Stimulated activated CD8-positive, alpha-beta memory T cell treated with anti-CD3 and anti-CD28 coated beads, Interleukin-15, amount 100 ng/mL, for 24 hours (primary cell): ENCODE results near the gene STK32B.

Source experiments
- DNase-seq: peaks from one replicate; pipeline ENCODE4 v3.0.0-alpha.2; 2020; ENCODE audit warnings: low read depth

The STK32B gene

DNA sequence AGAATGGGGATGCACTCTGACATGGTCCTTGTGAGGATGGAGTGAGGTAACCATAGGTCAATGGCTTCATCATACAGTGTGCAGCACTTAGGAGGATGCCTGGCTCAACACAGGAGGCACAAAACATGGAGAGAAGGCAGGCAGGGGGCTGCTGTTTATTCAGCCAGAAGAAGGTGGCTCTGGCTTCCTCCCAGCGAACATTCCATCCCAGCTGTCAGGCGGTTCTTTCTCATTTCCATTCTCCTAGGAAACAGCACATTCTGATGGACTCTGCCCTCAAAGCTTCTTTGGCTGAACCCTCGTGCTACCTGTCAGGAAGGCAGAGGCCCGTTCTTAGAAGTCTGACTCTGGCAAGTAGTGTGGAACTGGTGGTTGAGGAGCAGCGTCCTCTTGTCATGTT, 18.6 kb downstream of the STK32B start:
- DNase-seq = no peak

DNA sequence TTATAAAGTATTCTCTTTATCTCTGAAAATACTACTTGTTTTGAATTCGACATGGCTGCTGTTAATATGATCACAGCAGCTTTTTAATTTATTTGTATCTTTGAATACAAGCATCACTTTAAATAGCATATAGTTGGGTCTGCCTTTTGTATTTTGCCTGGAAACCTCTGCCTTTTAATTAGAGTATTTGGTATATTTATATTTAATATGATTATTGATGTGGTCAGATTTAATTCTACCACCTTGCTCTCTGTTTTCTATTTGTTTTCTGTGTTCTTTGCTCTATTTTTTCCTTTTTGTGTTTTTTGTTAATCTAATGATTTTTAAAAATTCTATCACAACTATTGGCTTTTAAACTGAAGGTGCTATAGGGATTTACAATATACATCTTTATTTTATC, 21.7 kb downstream of the STK32B start:
- no peak for DNase-seq

DNA sequence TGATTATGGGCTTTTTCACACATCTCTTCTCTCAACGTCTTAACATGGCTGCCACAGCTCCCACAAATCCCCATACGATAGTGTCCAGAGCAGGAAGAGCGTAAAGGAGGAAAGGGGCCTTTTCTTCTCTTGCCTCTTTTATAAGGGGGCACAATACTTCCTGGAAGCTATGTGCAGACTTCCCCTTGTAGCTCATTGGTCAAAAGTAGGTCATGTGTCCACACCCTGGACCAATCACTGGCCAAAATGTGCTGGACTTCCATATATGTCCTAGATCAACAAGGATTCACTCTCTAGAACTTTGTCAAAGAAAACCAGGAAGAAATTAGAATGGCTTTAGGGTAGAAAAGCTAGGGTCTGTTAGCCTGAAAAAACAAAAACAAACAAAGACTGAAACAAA, 26.7 kb downstream of the STK32B start:
- DNase-seq = no peak

DNA sequence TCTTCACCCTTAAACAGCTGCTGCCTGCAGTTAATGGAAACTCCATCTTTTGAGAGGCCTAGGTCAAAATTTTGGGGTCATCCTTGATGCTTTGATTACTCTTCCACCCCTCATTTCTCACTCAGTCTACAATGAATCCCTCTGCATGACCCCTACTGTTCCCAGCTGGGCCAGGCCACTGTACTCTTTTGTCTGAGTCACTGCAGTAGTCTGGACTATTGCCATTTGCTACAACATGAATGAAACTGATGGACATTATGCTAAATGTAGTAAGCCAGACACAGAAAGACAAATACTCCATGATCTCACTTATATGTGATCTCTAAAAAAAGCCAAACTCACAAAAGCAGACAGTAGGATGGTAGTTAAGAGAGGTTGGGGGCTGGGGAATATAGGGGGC, 28.3 kb downstream of the STK32B start:
- DNase-seq = no peak

DNA sequence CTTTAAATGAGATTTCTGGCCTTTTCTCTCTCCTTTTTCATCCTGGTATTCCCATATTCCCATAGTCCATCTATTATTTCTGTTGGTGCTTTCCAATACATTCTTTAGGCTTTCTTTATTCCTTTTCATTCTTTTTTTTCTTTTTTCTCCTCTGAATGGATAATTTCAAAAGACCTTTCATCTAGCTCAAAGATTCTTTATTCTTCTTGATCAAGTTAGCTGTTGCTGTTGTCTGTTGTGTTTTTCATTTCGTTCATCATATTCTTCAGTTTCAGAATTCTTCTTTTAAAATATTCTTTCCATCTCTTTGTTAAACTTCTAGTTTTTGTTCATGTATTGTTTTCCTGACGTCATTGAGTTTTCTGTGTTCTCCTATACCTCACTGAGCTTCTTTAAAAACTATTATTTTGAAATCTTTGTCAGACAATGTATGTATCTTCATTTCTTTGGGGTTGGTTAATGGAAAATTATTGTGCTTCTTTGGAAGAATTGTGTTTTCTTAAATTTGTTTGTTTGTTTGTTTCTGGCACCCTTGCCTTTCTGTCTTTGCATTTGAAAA, 30.2 kb downstream of the STK32B start:
- DNase-seq = no peak

DNA sequence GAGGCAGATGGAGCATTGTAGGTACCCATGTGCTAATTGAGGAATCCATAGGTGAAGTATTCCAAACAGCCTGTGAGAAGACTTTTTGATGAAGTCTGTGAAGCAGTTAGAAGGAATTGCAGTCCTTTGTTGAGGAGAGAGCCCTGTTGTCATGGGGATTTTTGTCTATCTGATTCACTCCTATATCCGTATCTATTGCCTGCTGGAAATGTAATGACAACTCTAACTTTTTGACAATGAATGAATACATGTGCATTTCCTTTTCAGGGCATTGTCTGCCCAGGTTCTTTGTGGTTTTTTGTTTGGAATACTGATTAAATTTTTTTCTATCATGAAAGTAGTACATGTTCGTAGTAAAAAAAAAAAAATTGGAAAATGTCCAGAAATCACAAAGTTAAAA, 31.1 kb downstream of the STK32B start:
- DNase-seq = no peak

DNA sequence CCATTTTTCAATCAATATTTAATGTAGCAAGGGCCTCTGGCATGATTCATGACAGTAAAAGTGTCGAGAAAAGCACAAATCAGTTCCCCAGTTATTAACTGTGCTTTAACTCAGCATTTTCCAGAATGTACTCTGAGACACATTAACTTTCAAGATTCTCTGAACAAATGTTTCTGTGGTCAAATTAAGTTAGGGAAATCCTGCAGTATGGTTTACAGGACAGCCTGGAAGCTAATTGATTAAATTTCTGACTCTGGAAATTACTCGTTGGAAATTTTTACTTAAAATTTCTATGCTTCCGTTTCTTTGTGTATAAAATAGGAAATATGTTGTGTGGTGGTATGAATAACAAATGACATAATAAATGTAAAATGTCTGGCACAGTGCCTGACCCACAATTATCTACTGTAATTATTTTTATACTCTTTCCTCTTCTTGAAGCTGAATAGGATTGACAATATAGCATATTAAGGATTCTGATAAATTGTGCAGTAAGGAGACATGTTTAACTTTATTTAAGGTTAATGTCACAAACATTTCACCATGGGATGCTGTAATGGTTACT, 33.7 kb downstream of the STK32B start:
- no peak for DNase-seq

DNA sequence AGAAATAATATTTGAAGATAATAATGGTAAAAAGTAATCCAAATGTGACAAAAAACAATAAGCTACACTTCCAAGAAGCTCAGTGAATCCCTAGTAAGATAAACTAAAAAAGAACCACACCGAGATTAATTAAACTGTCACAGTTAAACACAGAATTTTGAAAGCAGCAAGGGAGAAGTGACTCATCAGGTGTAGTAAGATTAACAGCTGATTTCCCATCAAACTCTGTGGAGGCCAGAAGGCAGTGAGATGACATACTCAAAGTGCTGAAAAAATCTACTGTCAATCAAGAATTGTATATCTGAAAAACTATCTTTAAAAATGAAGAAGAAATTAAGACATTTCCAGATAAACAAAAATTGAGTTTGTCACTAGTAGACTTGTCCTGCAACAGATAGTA, 35.3 kb downstream of the STK32B start:
- DNase-seq = no peak

DNA sequence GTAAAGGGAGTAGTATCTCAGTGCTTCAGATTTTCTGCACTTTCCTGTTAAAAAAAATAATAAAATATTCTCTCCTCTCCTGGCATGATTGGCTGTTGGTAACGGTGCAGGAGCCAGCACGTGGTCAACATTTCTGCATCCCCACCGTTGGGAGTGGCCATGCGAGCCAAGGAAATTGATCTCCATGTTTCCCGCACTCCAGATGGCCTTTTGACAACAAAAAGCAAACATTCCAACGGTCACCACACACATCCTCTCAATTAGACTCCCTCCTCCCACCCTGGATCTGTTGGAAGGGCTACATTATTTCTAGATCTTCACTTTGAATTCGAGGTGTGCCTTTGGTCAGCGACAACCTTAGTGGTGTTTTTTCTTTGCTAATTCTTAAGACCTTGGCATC, 45.0 kb downstream of the STK32B start:
- DNase-seq = no peak

DNA sequence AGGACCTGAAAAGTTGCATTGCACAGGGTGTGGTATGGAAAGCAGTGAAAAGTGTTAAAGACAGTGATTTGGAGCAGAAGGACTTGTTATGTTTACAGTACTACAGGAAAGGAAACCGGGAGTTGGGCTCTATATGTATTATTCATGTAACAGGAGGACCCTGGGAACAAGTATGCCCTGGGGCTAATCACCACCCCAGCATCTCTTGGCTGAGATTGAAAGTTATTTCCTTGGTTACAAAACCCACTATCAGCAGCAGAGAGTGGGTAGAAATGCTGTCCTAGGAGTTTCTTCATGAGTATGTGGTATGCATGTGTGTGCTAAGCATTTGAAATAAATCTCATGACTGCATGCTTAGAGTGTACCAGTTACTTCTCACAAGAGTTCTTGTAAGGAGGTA, 46.9 kb downstream of the STK32B start:
- DNase-seq = no peak

DNA sequence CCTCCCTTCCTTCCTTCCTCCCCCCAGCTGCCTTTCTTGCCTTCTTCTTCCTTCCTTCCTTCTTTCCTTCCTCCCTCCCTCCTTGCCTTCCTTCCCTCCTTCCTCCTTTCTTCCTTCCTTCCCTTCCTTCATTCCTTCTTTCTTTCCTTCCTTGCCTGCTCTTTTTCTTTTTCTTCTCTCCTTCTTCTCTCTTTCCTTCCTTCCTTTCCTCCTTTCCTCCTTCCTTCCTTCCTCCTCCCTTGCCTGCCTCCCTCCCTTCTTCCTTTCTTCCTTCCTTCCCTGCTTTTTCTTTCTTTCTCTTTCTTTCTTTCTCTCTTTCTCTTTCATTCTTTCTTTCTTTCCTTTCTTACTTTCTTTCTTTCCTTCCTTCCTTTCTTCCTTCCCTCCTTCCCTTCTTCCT, 49.1 kb downstream of the STK32B start:
- DNase-seq = no peak

DNA sequence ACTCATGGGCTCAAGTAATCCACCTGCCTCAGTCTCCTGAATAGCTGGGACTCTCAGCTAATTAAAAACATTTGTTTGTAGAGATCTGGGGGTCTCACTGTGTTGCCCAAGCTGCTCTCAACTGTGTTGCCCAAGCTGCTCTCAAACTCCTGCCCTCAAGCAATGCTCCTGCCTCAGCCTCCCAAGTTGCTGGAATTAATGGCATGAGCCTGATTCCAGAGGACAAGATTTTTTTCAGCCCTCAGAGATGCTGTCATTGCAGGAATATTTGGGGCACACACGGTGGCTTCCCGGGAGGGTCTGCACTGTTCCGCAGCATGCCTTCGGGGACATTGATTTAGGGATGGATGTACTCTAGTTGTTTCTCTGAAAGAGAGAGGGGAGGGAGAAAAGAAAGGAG, 49.7 kb downstream of the STK32B start:
- DNase-seq = no peak

DNA sequence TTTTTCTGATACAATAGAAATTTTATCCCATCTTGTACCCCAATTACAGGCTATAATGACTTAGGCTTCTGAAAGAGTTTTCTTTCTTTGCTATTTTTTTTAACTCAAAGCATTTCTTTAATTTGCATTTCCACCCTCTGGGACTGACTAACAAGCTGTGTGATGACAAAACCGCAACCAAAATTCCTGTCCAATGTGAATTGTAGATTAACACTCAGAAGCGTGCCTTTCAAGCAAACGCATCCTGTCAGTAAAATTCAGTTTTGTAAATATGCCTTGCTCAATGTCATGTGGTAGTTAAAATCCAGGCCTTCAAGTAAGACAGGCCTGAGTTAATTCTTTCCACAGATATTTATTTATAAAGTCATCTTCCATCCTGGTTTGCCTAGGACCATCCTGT, 50.3 kb downstream of the STK32B start:
- DNase-seq = no peak

DNA sequence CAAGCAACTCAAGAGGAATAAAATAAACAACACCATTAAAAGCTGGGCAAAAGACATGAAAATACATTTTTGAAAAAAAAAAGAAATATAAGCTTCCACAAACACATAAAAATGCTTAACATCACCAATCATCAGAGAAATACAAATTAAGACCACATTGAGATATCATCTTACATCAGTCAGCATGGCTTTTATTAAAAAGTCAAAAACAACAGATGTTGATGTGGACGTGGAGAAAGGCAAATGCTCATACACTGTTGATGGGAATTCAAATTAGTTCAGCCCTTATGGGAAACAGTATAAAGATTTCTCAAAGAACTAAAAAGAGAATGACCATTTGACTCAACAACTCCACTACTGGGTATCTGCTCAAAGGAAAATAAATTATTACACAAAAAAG, 59.6 kb downstream of the STK32B start:
- DNase-seq = no peak

DNA sequence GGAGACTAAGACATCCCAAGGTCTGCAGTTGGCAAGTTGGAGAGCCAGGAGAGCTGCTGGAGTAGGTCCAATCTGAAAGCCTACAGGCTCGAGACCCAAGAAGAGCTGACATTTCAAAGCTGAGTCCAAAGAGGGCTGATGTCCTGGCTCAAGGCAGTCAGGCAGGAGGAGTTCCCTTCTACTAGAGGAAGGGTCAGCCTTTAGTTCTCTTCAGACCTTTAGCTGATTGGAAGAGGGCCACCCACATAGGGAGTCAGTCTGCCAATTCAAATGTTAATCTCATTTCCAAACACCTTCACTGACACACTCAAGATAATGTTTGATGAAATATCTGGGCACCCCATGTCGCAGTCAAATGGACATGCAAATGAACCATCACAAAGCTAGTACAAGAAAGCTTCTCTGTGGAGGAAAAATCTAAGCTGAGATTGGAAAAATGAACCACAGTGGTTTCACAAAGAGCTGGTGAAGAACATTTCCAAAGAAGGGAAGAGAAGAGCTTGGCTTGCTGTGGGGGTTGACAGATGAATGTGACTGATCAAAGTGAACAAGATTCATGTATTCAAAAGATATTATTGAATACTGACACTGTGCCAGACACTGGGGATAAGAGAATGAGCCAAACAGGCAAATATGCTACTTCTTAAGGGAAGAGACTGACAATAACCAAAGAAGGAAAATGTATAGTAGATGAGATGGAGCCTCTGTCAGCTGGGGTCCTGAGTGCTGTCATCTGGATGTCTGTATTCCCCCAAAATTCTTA, 61.2 kb downstream of the STK32B start:
- DNase-seq = no peak

DNA sequence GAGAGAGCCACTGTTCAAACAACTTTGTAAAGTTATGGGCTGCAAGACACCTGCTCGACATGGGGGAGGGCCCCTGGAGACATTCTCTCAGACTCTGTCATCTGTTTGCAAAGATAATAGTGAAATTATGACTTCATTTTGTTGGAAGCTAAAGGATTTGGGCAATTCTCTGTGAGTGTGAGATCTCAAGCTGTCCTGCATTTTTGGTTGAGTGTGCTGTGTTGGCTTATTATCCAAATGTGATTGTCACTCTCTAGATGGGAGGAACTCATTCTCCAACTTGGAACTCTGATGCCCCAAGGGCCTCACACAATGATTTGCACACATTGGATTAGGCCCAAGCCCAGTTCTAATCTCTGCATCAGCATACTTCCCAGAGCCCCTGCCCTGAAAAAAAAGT, 63.7 kb downstream of the STK32B start:
- DNase-seq = no peak

DNA sequence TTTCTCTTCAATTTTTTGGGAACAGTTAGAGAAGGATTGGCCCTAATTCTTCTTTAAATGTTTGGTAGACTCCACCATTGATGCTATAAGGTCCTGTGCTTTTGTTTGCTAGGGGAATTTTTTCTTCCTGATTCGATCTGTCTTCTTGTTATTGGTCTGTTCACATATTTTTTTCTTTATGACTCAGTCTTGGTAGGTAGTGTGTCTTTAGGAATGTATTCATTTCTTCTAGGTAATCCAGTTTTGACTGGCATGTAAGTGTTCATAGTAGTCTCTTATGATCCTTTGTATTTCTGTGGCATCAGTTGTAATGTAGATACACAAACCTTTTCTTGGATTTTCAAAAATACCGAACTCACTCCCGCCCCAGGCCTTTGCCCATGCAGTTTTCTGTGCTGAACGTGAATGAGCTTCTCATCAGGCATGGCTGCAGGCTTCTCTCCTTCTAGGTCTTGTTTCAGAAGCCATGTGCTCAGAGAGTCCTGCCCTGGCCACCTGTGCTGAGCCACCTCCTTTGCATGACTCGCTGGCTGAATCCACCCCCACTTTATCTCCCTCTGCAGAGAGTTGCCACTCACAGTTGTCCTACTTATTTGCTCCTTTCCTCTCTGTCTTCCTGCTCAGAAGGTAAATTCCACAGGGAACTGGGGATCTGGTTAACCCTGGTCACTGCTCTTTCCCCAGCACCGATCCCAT, 67.0 kb downstream of the STK32B start:
- no peak for DNase-seq

DNA sequence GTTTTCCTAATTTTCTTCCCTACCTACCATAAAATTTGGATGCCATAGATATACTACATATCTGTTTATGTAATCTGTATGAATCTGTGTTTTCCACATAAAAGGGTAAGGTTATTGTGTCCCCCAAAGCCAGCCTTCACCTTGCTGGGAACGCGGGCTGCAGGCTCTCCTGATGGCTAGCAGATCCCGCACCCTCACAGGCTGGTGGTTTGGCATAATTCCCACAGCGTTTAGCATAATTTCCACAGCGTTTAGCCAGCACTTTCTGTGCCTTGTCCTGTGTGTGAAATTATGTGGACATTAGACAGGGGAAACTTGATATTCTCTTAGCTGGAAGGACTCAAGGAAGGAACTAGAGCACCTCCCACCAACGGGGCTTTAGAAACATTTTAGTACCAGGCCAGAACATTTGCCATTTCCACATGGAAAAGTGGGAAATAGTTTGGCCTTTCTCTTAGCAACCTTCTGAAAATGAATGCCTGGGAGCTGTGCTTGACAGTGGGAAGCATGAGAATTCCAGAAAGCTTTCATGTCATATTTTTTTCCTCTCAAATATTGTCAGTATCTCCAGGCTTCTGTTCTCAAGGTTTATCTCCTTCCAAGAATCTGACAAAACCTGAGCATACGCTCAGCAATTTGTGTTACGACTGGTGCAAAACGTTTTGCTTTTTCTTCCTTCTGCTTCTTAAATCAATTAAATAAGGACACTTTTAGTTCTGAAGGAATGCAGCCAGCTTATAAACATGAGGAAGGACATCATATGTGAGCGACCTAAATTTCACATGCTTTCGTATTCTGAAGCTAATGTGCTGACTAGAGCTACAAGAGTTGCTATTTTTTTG, 67.9 kb downstream of the STK32B start:
- no peak for DNase-seq

DNA sequence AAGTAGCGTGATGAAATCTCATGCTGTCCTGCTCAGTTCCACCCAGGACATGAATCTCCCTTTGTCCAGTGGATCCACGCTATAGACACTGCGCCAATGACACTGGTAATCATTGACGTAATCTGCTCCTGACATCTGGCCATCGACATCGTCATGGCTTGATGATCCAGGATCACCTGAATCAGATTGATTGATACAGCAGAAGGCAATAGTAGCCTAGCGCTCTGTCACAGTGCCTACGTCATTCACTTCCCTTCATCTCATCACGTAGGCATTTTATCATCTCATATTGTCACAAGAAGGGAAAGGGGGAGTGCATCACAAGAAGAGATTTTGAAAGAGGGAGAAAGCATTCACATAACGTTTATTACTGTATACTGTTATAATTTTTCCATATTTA, 68.8 kb downstream of the STK32B start:
- no peak for DNase-seq

DNA sequence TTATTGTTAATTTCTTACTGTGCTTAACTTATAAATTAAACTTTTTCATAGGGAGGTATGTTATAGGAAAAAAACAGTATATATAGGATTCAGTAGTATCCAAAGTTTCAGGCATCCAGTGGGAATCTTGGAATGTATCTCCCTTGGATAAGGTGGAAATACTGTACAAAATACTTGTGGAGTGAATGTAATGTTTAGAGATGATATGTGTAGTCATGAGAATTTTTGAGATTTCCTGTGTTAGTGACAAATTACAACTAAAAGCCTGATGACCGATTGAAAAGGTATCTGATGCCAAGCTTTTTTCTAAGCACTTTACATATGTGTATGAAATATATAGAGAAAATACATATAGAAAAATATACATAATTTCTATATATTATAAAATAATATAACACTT, 69.2 kb downstream of the STK32B start:
- DNase-seq = no peak

DNA sequence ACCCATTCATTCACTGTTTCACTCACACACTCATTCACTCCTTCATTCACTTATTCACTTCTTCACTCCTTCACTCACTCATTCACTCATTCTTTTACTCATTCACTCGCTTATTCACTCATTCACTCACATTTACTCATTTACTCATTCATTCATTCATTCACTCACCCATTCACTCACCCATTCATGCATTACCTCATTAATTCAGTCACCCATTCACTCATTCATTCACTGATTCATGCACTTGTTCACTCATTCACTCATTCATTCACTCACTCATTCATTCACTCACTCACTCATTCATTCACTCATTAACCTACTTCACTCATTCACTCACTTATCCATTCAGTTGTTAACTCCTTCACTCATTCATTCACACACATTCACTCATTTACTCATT, 70.8 kb downstream of the STK32B start:
- DNase-seq = no peak

DNA sequence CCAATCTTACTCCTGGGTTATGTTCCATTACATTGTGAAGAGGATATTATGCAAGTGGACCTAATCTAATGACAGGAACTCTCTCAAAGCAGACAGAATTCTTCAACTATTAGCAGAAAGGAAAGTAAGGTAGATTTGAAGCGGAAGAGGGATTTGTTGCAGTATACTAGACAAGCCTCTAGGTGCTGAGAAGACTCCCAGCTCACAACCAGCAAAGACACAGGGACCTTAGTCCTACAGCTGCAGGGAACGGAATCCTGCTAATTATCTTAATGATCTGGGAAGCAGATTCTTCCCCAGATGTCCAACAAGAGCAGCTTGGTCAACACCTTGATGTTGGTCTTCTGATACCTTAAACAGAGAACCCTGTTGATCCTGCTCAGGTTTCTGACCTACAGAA, 73.6 kb downstream of the STK32B start:
- no peak for DNase-seq
